K562 (cell line): ENCODE results near the gene DNAJC6.

Source experiments
- GABPA ChIP-seq: fragments of 200-800 bp; sonication (Bioruptor generic); conservative IDR thresholded peaks from 2 replicates; pipeline ENCODE4 v1.6.1; 2016; ENCODE audit warnings: low read depth, missing genetic modification characterization, missing compliant biosample characterization
- POLR2A ChIP-seq: fragments of 450-650 bp; conservative IDR thresholded peaks from 2 replicates; pipeline ENCODE4 v1.6.1; 2016
- RAD21 ChIP-seq, 2 experiments: fragments of 250-450 bp in 1 of 2; fragments of 450-650 bp in 1 of 2; sonication (Bioruptor Pico) in 1 of 2; formaldehyde crosslinking in 1 of 2; IDR thresholded peaks in 1 of 2; conservative IDR thresholded peaks in 1 of 2; 2 replicates each; pipeline versions ENCODE4 v1.4.0 to v1.8.0; 2020 to 2022; ENCODE audit warnings: mild to moderate bottlenecking in 2 of 2, moderate library complexity in 1 of 2
- ZNF282 ChIP-seq: sonication (generic); formaldehyde crosslinking; IDR thresholded peaks from 2 replicates; pipeline ENCODE4 v1.8.1; 2023; ENCODE audit warnings: missing genetic modification reagents
- ZNF316 ChIP-seq: fragments of 450-650 bp; IDR thresholded peaks from 2 replicates; pipeline ENCODE4 v1.6.1; 2016
- ZNF589 ChIP-seq: fragments of 200-800 bp; sonication (Bioruptor generic); IDR thresholded peaks from 2 replicates; pipeline ENCODE4 v1.6.1; 2016; ENCODE audit warnings: low read depth, missing genetic modification characterization, missing compliant biosample characterization
- TF ChIP-seq, protein P1 (sequence below), 3 experiments: IDR thresholded peaks in 2 of 3; conservative IDR thresholded peaks in 1 of 3; 2 replicates each; pipeline ENCODE4 v1.5.1; 2011 to 2012; ENCODE audit warnings: low read length in 3 of 3, mild to moderate bottlenecking in 3 of 3, control low read depth in 2 of 3, improper control_type of control experiment in 1 of 3, inconsistent platforms in 1 of 3, low read depth in 1 of 3, mixed read lengths in 1 of 3, moderate library complexity in 1 of 3; ENCODE audit not compliant: insufficient read depth in 2 of 3

DNA sequence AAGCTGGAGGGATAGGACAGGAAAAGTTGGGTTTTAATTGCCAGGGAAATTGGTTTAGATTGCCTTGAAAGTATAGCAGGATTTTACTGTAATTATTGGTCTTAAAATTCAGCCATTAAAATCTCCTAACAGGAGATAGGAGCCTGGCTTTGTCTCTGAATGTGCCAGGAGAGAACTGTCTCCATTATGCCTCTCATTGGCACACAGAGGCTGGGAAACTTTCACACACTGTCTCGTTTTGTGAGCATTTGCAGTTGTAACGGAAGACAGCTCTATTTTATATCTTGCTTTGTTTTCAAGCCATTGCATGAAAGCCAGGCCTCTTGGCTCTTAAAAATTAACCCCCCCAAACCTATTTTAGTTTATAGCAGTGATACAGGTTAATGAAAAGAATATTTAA is 12.5 kb downstream of the DNAJC6 start:
- TF ChIP-seq, protein P1, sequence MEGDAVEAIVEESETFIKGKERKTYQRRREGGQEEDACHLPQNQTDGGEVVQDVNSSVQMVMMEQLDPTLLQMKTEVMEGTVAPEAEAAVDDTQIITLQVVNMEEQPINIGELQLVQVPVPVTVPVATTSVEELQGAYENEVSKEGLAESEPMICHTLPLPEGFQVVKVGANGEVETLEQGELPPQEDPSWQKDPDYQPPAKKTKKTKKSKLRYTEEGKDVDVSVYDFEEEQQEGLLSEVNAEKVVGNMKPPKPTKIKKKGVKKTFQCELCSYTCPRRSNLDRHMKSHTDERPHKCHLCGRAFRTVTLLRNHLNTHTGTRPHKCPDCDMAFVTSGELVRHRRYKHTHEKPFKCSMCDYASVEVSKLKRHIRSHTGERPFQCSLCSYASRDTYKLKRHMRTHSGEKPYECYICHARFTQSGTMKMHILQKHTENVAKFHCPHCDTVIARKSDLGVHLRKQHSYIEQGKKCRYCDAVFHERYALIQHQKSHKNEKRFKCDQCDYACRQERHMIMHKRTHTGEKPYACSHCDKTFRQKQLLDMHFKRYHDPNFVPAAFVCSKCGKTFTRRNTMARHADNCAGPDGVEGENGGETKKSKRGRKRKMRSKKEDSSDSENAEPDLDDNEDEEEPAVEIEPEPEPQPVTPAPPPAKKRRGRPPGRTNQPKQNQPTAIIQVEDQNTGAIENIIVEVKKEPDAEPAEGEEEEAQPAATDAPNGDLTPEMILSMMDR (IDR thresholded peaks at IDR 0.05 in 2 of 3, conservative IDR thresholded peaks at IDR 0.05 in 1 of 3; ENCODE audit: insufficient read depth in 2 of 3, low read depth in 1 of 3, low read length in 3 of 3) = no peak
- TF ChIP-seq ZNF316 (no peak), ZNF282 (CRISPR knock-in tag) (no peak), POLR2A (no peak), ZNF589 (CRISPR knock-in tag) (no peak), GABPA (tag) (no peak), RAD21 (CRISPR knock-in tag; conservative IDR thresholded peaks at IDR 0.05 in 1 of 2, IDR thresholded peaks at IDR 0.05 in 1 of 2) (no peak)
